Fibroblast of gingiva (primary cell): ENCODE measurements around the gene GNAI3.

Source experiments
- DNase-seq: peaks from one replicate; pipeline ENCODE4 v3.0.0-alpha.2; 2011; ENCODE audit warnings: low read depth

Gene GNAI3

DNA sequence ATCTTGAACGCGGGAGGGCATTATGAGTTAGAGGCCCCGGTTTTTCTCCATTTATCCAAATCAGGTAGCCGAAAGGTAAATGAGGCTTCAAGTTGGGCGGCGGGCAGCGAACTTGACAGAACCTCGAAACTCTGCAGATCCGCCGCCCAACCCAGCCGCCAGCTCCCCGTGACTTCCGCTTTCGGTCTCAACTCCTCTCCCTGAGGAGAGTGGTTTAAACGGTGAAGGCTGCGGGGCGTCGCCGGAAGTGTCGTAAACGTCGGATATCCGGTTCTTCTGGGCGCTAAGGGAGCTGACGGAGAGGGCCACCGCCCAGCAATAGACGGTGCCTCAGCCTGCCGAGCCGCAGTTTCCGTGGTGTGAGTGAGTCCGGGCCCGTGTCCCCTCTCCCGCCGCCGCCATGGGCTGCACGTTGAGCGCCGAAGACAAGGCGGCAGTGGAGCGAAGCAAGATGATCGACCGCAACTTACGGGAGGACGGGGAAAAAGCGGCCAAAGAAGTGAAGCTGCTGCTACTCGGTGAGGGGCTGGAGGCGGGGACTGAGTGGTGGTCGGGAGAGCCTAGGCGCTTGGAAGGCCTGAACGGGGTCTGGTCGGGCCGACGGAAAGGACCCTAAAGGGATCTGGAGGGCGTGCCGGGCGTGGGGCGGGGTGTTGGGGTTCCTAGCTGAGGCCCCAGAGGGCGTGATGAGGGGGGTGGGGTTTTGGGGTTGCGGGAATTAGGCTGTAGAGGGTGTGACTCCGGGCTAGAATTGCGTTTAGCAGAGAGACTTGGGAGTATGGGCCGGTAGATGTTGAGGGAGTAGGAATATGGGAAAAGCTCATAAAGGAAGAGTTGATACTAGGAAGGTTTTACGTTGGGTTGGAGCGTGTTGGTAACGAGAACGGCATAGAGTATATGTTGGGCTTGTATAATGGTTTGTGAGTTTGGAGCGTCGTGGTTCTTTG, at the start of gene GNAI3:
Gene GNAI3, plus strand, starts transcription at position 295 of the 947 bp plus-strand sequence. Its CDS starts 106 bp downstream, at position 401.
- peak; percentile 95 for DNase-seq

DNA sequence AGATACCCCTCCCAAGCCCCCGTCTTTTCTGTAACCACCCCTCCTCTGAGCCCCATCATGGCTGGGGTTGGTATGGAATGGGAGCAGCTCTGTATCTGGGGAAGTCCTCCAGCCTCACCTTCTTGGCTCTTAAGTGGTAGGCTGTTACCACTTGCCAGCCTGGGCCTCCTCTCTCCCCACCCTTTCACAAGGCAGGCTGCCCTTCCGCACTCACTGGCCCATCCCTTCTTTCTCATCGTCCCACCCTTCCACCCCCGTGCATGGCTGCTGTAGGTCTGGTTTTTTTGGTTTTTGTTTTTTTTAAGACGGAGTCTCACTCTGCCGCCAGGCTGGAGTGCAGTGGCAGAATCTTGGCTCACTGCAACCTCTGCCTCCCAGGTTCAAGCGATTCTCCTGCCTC, 49.3 kb upstream of the GNAI3 start:
- DNase-seq: no peak

DNA sequence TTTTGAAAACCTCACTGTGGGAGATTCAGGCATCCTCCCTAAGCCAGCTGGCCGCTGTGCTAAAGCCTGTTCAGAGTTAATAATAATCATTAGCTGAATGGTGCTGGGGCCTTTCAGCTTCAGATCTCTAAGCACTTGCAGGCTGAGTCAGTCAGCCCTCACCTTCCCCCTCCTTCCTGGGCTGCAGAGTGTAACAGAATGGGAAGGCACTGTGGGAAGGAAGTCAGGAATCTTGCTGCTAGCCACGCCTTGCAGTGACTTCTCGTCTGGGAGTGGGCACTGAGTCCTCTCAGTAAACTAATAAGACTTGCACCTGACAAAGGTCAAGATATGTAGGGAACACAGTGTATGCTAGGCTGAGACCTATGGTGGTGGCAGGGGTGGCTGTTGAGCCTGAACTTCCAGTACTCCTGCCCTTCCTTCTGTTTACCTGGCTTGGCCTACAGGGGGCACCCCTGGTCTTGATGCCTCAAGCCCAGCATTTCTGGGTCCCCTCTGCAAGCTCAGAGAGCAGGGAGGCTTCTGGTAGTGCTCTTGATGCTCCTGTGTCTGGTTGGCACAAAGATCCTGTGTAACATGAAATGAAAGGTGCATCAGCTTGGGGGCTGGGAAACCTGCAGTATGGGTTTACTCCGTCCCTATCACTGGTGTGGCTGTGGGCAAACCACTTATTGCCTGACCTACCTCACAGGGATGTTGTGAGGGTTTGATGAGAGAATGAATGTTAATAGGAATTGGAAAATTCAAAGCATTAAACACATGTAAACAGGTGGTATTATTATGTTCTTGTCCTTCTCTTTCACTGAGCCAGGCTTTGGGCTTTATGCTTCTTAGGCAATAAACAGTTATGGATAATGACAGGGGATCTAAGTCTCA, 48.5 kb upstream of the GNAI3 start:
- DNase-seq: peak; percentile 14

DNA sequence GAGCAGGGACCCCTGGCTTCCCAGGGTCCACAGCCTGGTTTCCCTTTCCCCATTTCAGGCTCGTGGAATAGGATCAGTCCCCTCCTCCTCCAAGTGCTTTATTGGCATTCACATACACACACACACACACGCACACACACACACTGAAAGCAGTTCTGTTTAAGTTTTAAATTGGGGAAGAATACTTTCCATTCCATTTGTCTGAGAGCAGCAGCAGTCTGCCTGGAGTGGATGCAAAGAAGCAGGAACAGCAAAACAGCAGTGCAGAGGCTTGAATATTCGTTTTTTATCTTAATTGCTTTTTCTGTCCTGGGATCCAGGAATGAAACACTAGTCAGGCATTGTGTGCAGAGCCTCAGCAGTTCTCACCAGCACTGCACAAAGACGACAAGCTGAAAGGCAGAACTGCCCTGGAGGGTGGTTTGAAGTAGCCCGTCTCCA, 47.5 kb upstream of the GNAI3 start:
- DNase-seq: peak; percentile 69

- no peak for DNase-seq
Measured at GRCh38 chr1:109501644-109502363, 46.6 kb upstream of the GNAI3 start.

- DNase-seq: no peak
Measured at GRCh38 chr1:109502364-109502851, 46.0 kb upstream of the GNAI3 start.

DNA sequence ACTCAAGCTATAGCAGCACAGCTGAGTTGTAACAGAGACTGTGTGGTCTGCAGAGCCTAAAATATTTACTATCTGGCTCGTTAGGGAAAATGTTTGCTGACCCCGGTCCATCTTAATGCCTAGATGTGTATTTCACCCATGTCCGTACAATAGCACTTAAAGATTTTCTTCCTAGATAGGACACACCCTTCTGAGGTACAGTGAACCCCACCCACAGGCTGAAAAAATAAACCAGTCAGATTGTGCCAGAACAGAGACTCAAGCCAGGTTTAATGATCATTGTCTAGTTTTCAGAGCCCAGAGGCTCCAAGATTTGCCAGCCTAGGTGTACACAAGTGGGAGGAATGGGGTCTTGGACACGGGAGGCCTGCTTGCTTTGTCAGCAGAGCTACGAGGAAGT, 44.5 kb upstream of the GNAI3 start:
- DNase-seq: no peak

GRCh38 chr1:109504974-109505373, 43.4 kb upstream of the GNAI3 start:
- DNase-seq: no peak

GRCh38 chr1:109508001-109508872, 40.2 kb upstream of the GNAI3 start:
- no peak for DNase-seq

DNA sequence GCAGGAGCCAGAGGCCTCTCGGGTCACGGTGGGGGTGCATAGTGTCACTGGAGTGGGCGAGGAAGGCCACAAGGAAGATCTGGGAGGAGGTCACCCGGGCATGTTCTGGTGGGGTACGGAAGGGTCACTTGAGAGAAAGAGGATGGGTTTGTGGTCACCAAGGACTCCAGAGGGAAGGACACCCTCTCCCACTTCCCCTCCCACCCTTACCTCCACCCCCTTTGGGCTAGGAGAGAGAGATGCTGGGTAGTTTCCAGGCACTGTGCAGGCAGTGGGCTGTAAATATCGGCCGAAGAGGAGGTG, 39.6 kb upstream of the GNAI3 start:
- DNase-seq: no peak

DNA sequence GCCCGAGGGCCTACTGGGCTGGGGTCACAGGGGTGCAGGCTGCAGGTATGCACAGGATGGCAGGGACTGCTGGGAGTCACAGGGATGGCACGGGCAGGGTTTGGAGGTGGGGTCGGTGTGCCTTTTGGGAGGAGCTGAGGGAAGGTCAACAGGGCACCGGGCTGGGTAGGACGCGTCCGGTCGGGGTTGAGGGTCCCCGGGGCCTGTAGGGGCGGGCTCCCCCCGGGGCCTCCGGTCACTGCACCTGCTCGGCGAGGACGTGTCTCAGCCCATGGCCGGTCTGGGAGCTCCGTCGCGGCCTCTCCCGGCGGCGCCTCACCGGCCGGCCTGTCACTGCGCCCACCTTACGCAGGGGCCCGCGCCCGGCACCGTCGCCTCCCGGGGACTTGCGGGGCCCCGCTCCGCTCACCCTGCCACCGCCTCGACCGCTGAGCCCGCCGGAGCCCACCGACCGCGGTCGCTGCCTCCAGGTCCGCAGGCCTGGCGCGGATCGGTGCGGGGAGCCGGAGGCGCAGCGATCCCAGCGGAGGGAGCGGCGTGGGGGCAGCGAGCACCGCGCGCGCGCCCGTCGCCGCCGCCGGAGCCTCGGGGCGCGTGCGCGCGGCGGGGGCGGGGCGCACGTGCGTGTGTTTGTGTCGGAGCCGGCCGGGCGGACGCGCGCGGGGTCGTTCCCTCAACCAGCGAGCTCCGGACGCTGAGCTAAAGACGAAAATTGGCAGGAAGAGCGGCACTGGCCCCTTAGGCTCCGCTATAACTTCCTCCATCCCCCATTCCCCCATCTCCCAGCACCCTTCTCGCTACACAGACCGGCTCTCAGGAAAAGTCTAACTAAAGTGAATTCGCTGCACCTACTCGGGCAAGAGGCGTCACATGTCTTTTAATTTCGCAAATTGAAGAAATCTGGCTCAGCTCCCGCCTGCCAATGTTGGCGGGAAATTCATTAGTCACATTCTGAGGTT, 39.0 kb upstream of the GNAI3 start, which contains the start of gene AMIGO1:
Gene AMIGO1, minus strand, starts transcription at position 552 of the 959 bp plus-strand sequence. CDS start 815 bp downstream, outside the sequence.
- DNase-seq: no peak

- DNase-seq: peak; percentile 13
Measured at GRCh38 chr1:109513110-109513710, 35.2 kb upstream of the GNAI3 start.

- no peak for DNase-seq
Measured at GRCh38 chr1:109514846-109515245, 33.6 kb upstream of the GNAI3 start.

- DNase-seq: peak; percentile 17
Measured at GRCh38 chr1:109516872-109517271, 31.5 kb upstream of the GNAI3 start.

DNA sequence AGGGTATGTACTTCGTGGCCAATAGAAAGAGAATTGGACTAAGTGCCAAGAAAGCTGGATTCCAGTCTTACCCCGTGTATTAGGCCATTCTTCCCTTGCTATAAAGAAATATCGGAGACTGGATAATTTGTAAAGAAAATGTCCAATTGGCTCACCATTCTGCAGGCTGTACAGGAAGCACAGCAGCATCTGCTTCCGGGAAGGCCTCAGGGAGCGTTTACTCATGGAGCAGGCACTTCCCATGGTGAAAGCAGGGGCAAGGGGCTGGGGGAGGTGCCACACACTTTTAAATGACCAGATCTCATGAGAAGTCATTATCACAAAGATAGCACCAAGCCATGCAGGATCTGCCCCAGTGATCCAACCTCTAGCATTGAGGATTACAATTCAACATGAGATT, 31.1 kb upstream of the GNAI3 start:
- DNase-seq: no peak

DNA sequence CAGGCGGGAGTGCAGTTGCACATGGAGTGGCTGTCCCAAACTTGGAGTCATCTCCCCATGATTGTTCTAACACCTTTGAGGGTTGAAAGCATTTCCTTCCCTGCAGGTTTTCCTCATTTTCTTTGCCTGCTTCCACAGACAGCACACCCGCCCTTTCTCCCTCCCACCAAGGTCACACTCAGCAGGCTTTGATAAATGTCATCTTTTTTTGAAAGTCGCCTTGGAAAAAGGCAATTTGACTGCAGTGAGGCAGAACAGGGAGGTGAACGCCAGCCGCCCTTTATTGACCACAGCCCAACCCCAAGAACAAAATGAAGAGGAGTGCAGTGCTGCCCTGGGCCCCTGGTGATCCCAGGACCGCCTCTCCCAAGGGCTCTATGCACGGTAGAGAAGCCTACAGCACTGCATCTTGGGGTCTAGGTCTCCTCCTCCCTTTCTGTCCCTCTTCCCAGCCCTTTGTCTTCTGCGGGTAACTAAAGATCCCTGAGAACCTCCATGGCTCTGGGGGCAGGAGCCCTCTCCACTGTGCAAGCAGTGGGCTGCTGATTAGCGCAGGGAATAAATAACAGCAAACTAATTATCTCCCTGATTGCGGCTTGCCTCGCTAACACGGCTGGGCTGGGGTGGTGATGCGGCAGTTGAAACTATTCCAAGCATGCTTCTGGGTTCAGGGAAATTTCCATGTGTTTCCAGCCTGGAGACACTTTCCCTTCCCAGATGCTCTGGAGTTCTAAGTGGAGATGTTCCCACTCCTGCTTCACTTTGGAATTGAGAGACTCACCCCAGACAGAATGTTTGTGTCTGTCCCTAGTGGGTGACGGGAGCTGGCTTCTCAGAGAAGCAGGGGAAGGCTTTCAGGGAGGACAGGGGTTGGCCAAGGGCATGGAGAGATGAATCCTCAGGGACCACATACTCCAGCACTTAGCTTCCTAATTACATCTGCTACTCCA, 27.1 kb upstream of the GNAI3 start:
- no peak for DNase-seq

DNA sequence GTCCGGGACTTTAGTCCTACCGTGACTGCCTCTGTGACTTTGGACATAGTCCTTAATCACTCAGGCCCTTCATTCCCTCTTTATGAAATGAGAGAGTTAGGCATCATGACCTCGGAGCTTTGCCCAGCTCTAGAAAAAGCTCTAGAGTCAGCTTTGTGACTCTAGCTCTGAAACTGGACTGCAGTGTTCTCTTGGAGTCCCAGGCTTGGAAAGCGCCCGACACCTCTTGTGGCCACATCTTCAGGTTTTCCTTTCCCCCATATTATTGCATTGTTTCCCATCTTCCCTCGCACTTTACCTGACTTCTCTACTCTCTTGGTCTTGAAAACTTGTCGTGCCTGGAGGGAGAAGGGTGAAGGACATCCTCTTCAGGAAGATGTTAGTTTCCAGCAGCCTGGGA, 26.4 kb upstream of the GNAI3 start:
- no peak for DNase-seq

DNA sequence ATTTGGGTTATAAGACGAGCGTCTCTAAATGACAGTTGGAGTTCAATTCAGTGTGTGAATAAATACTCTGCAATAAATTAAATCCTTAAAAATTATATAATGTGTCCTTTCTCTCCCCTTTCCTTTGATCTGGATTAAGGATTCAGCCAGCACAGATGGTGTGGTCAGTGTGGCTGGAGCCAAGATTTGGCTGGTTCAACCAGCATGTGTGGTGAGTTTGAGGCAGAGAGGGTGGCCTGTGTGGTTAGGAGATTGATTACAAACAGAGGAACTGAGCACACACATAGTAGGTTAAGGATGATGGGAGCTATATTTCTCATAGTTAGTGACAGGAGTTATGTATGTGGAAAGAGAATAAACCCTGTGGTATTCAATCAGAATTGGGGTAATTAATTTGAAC, 24.7 kb upstream of the GNAI3 start:
- no peak for DNase-seq
